NCI-H1694 (cell line): Measurements from ENCODE around the gene METRNL.
"Not testable (repeated sequence)": the region's sequence is repeated elsewhere in the genome, so short reads cannot be mapped to it uniquely, and the experiment has no call there.

Experiments
- DNase-seq: peaks from one replicate; lab custom pipeline; 2025; lab: John Stamatoyannopoulos, UW

METRNL gene

GRCh38 chr17:83052241-83052564 lies 27.2 kb upstream of the METRNL start:
- DNase-seq = no peak

- no peak for DNase-seq
Measured at GRCh38 chr17:83053021-83053681, 26.3 kb upstream of the METRNL start.

- no peak for DNase-seq
Measured at GRCh38 chr17:83053739-83054451, 25.5 kb upstream of the METRNL start.

GRCh38 chr17:83054518-83055125 lies 24.8 kb upstream of the METRNL start:
- DNase-seq = no peak

- DNase-seq = not testable (repeated sequence)
Measured at GRCh38 chr17:83055176-83055575, 24.2 kb upstream of the METRNL start.

- no peak for DNase-seq
Measured at GRCh38 chr17:83055911-83056582, 23.4 kb upstream of the METRNL start.

- DNase-seq = no peak
Measured at GRCh38 chr17:83056583-83057396, 22.6 kb upstream of the METRNL start.

GRCh38 chr17:83057397-83057761 lies 22.0 kb upstream of the METRNL start:
- no peak for DNase-seq

GRCh38 chr17:83057793-83058265 lies 21.6 kb upstream of the METRNL start:
- DNase-seq = no peak

- DNase-seq = no peak
Measured at GRCh38 chr17:83058266-83058798, 21.1 kb upstream of the METRNL start.

GRCh38 chr17:83061586-83061985 lies 17.8 kb upstream of the METRNL start:
- no peak for DNase-seq

- DNase-seq = no peak
Measured at GRCh38 chr17:83062011-83062817, 17.2 kb upstream of the METRNL start.

GRCh38 chr17:83062818-83063671 lies 16.4 kb upstream of the METRNL start:
- no peak for DNase-seq

GRCh38 chr17:83064021-83064731 lies 15.2 kb upstream of the METRNL start:
- no peak for DNase-seq

GRCh38 chr17:83064732-83065659 lies 14.4 kb upstream of the METRNL start:
- no peak for DNase-seq

- no peak for DNase-seq
Measured at GRCh38 chr17:83065660-83066542, 13.5 kb upstream of the METRNL start.

GRCh38 chr17:83066543-83066890 lies 12.9 kb upstream of the METRNL start:
- not testable (repeated sequence) for DNase-seq
